OCI-LY1 (cell line): ENCODE results near the gene SIRT3.

Experiments
- H2AFZ ChIP-seq: fragments of 200-600 bp; sonication (generic), shearing (Covaris generic); 2 replicates; pipeline ENCODE4 v1.6.0; 2014; ENCODE audit warnings: antibody characterized with exemption, mild to moderate bottlenecking, low read length
- H3F3A ChIP-seq: fragments of 200-600 bp; sonication (generic), shearing (Covaris generic); 2 replicates; pipeline ENCODE4 v1.6.0; 2014; ENCODE audit warnings: mild to moderate bottlenecking, antibody characterized with exemption, low read length, moderate library complexity; ENCODE audit not compliant: insufficient read depth
- H3K27ac ChIP-seq: fragments of 200-600 bp; sonication (generic); 2 replicates; pipeline ENCODE4 v1.5.1; 2014; ENCODE audit warnings: low read length, mixed run types, mild to moderate bottlenecking, low read depth; ENCODE audit not compliant: poor library complexity, severe bottlenecking
- H3K27me3 ChIP-seq: fragments of 200-600 bp; sonication (generic); 2 replicates; pipeline ENCODE4 v1.6.0; 2014; ENCODE audit warnings: antibody characterized with exemption, mild to moderate bottlenecking, low read length, moderate library complexity; ENCODE audit not compliant: insufficient read depth
- H3K36me3 ChIP-seq: fragments of 200-600 bp; sonication (generic); 2 replicates; pipeline ENCODE4 v1.6.1; 2014; ENCODE audit warnings: mild to moderate bottlenecking, antibody characterized with exemption, low read length, moderate library complexity, mixed read lengths; ENCODE audit not compliant: insufficient read depth
- H3K4me1 ChIP-seq: fragments of 200-600 bp; sonication (generic); 2 replicates; pipeline ENCODE4 v1.5.1; 2014; ENCODE audit warnings: mild to moderate bottlenecking, low read length, moderate library complexity; ENCODE audit not compliant: insufficient read depth, severe bottlenecking
- H3K4me2 ChIP-seq: fragments of 200-600 bp; sonication (generic), shearing (Covaris generic); 2 replicates; pipeline ENCODE4 v1.6.1; 2014; ENCODE audit warnings: low read length
- H3K4me3 ChIP-seq: fragments of 200-600 bp; sonication (generic); 2 replicates; pipeline ENCODE4 v1.5.1; 2014; ENCODE audit warnings: low read length, low read depth, mild to moderate bottlenecking, mixed read lengths; ENCODE audit not compliant: poor library complexity, severe bottlenecking
- H3K79me2 ChIP-seq: fragments of 200-600 bp; shearing (Covaris generic); 2 replicates; pipeline ENCODE4 v1.6.1; 2016; ENCODE audit warnings: mixed run types, low read length, mixed read lengths; ENCODE audit not compliant: insufficient read depth
- H3K9ac ChIP-seq: fragments of 200-600 bp; sonication (generic), shearing (Covaris generic); 2 replicates; pipeline ENCODE4 v1.6.1; 2014; ENCODE audit warnings: mild to moderate bottlenecking, low read length, mixed read lengths
- H3K9me2 ChIP-seq: fragments of 200-600 bp; sonication (generic), shearing (Covaris generic); 2 replicates; pipeline ENCODE4 v1.6.1; 2014; ENCODE audit warnings: low read depth, mild to moderate bottlenecking, low read length, mixed read lengths
- H3K9me3 ChIP-seq: fragments of 200-600 bp; shearing (Covaris generic); 2 replicates; pipeline ENCODE4 v1.6.1; 2014; ENCODE audit warnings: low read length, mixed read lengths
- H4K20me1 ChIP-seq: fragments of 200-600 bp; sonication (generic), shearing (Covaris generic); 2 replicates; pipeline ENCODE4 v1.6.0; 2016; ENCODE audit warnings: mild to moderate bottlenecking, low read length; ENCODE audit not compliant: insufficient read depth
- EZH2 ChIP-seq: fragments of 200-600 bp; sonication (generic), shearing (Covaris generic); IDR thresholded peaks from 2 replicates; pipeline ENCODE4 v1.8.0; 2017; ENCODE audit warnings: borderline replicate concordance, mixed run types, mild to moderate bottlenecking, antibody characterized with exemption, low read length, moderate library complexity, mixed read lengths
- TF ChIP-seq, protein P1 (sequence below): fragments of 200-600 bp; sonication (generic), shearing (Covaris generic); IDR thresholded peaks from 2 replicates; pipeline ENCODE4 v1.5.1; 2017; ENCODE audit warnings: mild to moderate bottlenecking, antibody characterized with exemption, low read length, moderate library complexity, mixed read lengths

SIRT3 gene

DNA sequence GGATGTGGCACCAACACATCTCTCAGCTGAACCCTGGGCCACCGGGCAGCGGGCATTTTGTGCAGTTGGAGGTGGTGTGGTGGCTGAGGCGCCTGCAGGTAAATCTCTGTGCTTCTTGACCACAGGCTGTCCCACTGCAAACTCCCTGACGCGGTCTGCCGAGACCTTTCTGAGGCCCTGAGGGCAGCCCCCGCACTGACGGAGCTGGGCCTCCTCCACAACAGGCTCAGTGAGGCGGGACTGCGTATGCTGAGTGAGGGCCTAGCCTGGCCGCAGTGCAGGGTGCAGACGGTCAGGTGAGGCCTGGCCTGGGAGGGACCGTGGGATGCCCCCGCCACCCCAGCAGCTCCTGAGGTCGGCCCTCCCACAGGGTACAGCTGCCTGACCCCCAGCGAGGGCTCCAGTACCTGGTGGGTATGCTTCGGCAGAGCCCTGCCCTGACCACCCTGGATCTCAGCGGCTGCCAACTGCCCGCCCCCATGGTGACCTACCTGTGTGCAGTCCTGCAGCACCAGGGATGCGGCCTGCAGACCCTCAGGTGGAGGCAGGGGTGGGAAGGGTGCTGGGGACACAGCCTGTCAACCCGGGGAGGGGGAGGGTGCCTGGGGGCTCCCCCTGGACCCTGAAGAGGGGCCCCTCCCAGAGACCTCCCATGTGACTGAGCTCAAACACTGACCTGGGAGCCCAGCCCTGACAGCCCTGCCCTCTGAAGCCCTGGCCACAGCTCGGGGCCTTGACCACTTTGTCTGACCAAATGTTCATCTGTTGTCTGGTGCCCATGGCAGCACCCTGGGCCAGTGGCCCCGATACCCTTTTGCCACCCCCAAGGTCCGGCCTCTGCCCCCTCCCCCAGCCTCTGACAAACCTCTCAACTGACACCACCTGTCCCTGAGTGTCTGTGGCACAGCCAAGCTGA is 48.2 kb upstream of the SIRT3 start:
- Histone ChIP-seq H3K4me2 (no peak overlapping the region), H3K27ac (no peak overlapping the region), H3K4me3 (no peak overlapping the region), H3F3A (no peaks in the 10 kb centered on the region), H2AFZ (no peak overlapping the region), H3K9me3 (no peaks in the 10 kb centered on the region), H3K9ac (no peak overlapping the region), H3K27me3 (peaks cover 7% of the 10 kb centered on the region; the same call in 1 of the 2 replicates), H3K9me2 (no peaks in the 10 kb centered on the region), H4K20me1 (no peaks in the 10 kb centered on the region), H3K36me3 (no peaks in the 10 kb centered on the region), H3K4me1 (peaks cover 23% of the 10 kb centered on the region), H3K79me2 (no peaks in the 10 kb centered on the region)
- TF ChIP-seq EZH2: no peak
- TF ChIP-seq, protein P1, sequence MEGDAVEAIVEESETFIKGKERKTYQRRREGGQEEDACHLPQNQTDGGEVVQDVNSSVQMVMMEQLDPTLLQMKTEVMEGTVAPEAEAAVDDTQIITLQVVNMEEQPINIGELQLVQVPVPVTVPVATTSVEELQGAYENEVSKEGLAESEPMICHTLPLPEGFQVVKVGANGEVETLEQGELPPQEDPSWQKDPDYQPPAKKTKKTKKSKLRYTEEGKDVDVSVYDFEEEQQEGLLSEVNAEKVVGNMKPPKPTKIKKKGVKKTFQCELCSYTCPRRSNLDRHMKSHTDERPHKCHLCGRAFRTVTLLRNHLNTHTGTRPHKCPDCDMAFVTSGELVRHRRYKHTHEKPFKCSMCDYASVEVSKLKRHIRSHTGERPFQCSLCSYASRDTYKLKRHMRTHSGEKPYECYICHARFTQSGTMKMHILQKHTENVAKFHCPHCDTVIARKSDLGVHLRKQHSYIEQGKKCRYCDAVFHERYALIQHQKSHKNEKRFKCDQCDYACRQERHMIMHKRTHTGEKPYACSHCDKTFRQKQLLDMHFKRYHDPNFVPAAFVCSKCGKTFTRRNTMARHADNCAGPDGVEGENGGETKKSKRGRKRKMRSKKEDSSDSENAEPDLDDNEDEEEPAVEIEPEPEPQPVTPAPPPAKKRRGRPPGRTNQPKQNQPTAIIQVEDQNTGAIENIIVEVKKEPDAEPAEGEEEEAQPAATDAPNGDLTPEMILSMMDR: no peak

DNA sequence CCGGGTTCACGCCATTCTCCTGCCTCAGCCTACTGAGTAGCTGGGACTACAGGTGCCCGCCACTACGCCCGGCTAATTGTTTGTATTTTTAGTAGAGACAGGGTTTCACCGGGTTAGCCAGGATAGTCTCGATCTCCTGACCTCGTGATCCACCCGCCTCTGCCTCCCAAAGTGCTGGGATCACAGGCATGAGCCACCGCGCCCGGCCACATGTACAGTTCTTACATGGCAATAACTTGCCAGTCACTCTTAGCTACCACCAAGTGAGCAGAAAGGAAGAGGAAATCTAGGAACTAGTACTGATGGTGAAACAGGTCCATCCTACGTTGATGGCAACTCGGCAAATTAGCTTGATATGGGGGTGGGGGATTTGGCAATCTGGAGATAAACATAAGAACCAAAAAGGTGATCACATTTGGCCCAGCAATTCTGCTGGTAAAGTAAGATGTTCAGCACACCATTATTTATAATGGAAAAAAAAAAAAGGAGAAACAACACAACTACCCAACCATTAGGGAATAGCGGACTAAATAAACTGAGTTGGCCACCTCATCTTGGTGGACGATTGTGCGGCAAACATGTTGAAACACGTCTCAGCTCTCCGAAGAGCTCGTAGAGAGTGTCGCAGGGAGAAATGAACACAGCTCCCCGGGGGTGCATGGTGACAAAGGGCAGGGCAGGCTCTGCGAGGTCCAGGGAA is 47.4 kb upstream of the SIRT3 start:
- H2AFZ ChIP-seq: no peak overlapping the region
- H3K27ac ChIP-seq: no peak overlapping the region
- H3K4me2 ChIP-seq: no peak overlapping the region
- H4K20me1 ChIP-seq: no peaks in the 10 kb centered on the region
- no peak overlapping the region for H3K9ac ChIP-seq
- no peaks in the 10 kb centered on the region for H3K9me3 ChIP-seq
- no peaks in the 10 kb centered on the region for H3K9me2 ChIP-seq
- no peaks in the 10 kb centered on the region for H3K79me2 ChIP-seq
- no peaks in the 10 kb centered on the region for H3K36me3 ChIP-seq
- no peaks in the 10 kb centered on the region for H3F3A ChIP-seq
- TF ChIP-seq, protein P1: no peak
- TF ChIP-seq EZH2: no peak
- peaks cover 22% of the 10 kb centered on the region for H3K4me1 ChIP-seq
- peaks cover 7% of the 10 kb centered on the region; the same call in 1 of the 2 replicates for H3K27me3 ChIP-seq
- H3K4me3 ChIP-seq: no peak overlapping the region

DNA sequence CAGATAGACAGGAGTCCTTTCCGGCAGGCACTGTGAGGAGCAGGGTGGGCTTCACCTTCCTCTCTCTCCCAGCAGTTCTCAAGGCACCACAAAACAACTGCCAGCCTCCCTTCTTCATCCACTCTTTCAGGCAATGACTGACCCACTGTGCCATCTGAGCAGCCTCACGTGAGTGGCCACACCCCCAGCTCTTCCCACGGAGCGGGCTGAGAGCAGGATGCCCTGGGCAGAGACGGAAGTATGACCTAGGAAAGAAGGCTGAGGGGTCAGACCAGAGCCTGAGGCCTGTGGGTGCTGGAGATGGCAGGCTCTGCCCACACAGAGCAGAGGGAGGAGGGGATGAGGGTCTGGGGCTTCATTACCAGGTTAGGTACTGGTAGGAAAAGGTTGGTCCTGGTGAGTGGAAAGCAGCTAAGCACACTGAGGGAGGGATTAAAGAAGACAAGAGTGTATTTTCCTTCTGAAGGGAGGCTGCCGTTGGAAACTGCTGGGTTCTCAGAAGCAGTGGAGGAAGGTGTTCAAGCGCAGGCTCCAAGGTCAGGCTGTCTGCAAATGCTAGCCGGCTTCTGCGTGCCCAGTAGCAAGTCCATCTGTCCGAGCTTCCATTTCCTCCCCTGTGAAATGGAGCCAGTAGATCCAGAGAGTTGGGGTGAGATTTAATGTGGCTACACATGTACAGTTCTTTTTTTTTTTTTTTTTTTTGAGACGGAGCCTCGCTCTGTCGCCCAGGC is 46.7 kb upstream of the SIRT3 start:
- no peak overlapping the region for H2AFZ ChIP-seq
- no peaks in the 10 kb centered on the region for H3K9me3 ChIP-seq
- H3K36me3 ChIP-seq: no peaks in the 10 kb centered on the region
- TF ChIP-seq EZH2: no peak
- TF ChIP-seq, protein P1: no peak
- H3K27me3 ChIP-seq: peaks cover 7% of the 10 kb centered on the region; the same call in 1 of the 2 replicates
- no peak overlapping the region for H3K4me3 ChIP-seq
- no peak overlapping the region for H3K9ac ChIP-seq
- no peaks in the 10 kb centered on the region for H3K79me2 ChIP-seq
- no peak overlapping the region for H3K4me2 ChIP-seq
- peaks cover 14% of the 10 kb centered on the region for H3K4me1 ChIP-seq
- no peaks in the 10 kb centered on the region for H4K20me1 ChIP-seq
- no peaks in the 10 kb centered on the region for H3K9me2 ChIP-seq
- no peak overlapping the region for H3K27ac ChIP-seq
- H3F3A ChIP-seq: no peaks in the 10 kb centered on the region
